T-helper 1 cell treated with Interleukin-12 subunit alpha and Interleukin-12 subunit beta and Interleukin-4 antibody, amounts not matched to agents 30 μg/mL and 1 μg/mL, for 36 hours (primary cell): ENCODE measurements around the gene ALB.

ENCODE experiments used
- H3K27ac Mint-ChIP-seq: one replicate; pipeline ENCODE4 v1.8.0; 2021; ENCODE audit warnings: mild to moderate bottlenecking, mixed read lengths
- H3K27me3 Mint-ChIP-seq: one replicate; pipeline ENCODE4 v1.8.0; 2021; ENCODE audit warnings: low read depth, mixed read lengths
- H3K36me3 Mint-ChIP-seq: one replicate; pipeline ENCODE4 v1.8.0; 2021; ENCODE audit warnings: low read depth, mixed read lengths
- H3K4me1 Mint-ChIP-seq: one replicate; pipeline ENCODE4 v1.8.0; 2021; ENCODE audit warnings: low read depth, mixed read lengths
- H3K4me3 Mint-ChIP-seq: one replicate; pipeline ENCODE4 v1.8.0; 2021; ENCODE audit warnings: mild to moderate bottlenecking, moderate library complexity, mixed read lengths
- H3K9me3 Mint-ChIP-seq: one replicate; pipeline ENCODE4 v1.8.0; 2021; ENCODE audit warnings: mixed read lengths

ALB gene

GRCh38 chr4:73468170-73468569, 64.1 kb downstream of the ALB start:
- no peaks in the 10 kb centered on the region for H3K4me1 Mint-ChIP-seq
- no peak overlapping the region for H3K4me3 Mint-ChIP-seq
- H3K36me3 Mint-ChIP-seq, result no peaks in the 10 kb centered on the region
- no peaks in the 10 kb centered on the region for H3K9me3 Mint-ChIP-seq
- H3K27me3 Mint-ChIP-seq, result peaks cover 6% of the 10 kb centered on the region
- H3K27ac Mint-ChIP-seq, result no peak overlapping the region

GRCh38 chr4:73470728-73471127, 66.6 kb downstream of the ALB start:
- Mint-ChIP-seq H3K36me3 (no peaks in the 10 kb centered on the region), H3K4me1 (no peaks in the 10 kb centered on the region), H3K9me3 (no peaks in the 10 kb centered on the region), H3K27me3 (peaks cover 6% of the 10 kb centered on the region), H3K4me3 (no peak overlapping the region), H3K27ac (no peak overlapping the region)
